Effector memory CD4-positive, alpha-beta T cell (primary cell): ENCODE data around the gene MRGPRX4.
"Not testable (repeated sequence)": the region's sequence is repeated elsewhere in the genome, so short reads cannot be mapped to it uniquely, and the experiment has no call there.

ENCODE experiments used
- DNase-seq, 3 donors: peaks; one replicate each; pipeline ENCODE4 v3.0.0-alpha.2; 2020
- H3K27ac ChIP-seq: 2 replicates; pipeline ENCODE4 v1.7.0; 2013; ENCODE audit warnings: mild to moderate bottlenecking, low read length, moderate library complexity; ENCODE audit not compliant: insufficient read depth, poor library complexity, severe bottlenecking
- H3K27me3 ChIP-seq: replicated peaks from 2 replicates; pipeline ENCODE4 v1.7.0; 2013; ENCODE audit warnings: mild to moderate bottlenecking, low read length; ENCODE audit not compliant: insufficient read depth, control insufficient read depth, poor library complexity, severe bottlenecking
- H3K36me3 ChIP-seq: 2 replicates; pipeline ENCODE4 v1.7.0; 2013; ENCODE audit warnings: mild to moderate bottlenecking, low read length, moderate library complexity; ENCODE audit not compliant: control insufficient read depth, insufficient read depth
- H3K4me1 ChIP-seq: 2 replicates; pipeline ENCODE4 v1.7.0; 2013; ENCODE audit warnings: low read length, mild to moderate bottlenecking; ENCODE audit not compliant: control insufficient read depth, insufficient read depth, poor library complexity, severe bottlenecking
- H3K4me3 ChIP-seq: 2 replicates; pipeline ENCODE4 v1.7.0; 2013; ENCODE audit warnings: low read length, low read depth, mild to moderate bottlenecking; ENCODE audit not compliant: insufficient read depth, poor library complexity, severe bottlenecking
- H3K9me3 ChIP-seq: 2 replicates; pipeline ENCODE4 v1.7.0; 2013; ENCODE audit warnings: mild to moderate bottlenecking, low read length, moderate library complexity; ENCODE audit not compliant: control insufficient read depth
- total RNA-seq, 3 donors: gene quantifications; one replicate each; lab custom pipeline; 2026; lab: John Stamatoyannopoulos, UW

MRGPRX4 gene
- 0 reads per million in 3 donors for total RNA-seq

DNA sequence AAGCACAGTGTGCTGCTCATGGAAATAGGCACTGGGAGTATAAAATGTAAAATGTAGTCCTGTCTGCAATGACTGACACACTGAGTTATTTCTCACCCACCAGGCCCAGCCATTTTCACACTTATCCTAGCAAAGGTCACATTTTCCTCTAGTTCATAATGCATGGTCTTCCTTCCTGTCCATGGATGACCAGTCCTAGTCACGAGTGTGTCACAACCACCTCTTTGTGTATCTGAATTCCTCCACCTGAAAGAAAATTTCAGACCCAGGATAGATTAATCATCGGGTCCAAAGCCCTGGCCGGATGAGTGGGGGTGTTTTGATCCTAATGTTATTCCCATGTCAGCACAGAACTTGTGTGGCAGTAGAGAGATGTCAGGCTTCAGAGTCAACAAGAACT is at the start of gene MRGPRX4:
Gene MRGPRX4 (plus strand): TSS at position 172 of the 400 bp plus-strand sequence. CDS start 420 bp downstream, outside the sequence.
- no peaks in the 10 kb centered on the region for H3K4me1 ChIP-seq
- no peak for DNase-seq
- H3K36me3 ChIP-seq = no peaks in the 10 kb centered on the region
- no peak within 1 kb of the TSS for H3K4me3 ChIP-seq
- H3K9me3 ChIP-seq = no peaks in the 10 kb centered on the region
- H3K27ac ChIP-seq = no peak within 1 kb of the TSS
- no peaks in the 10 kb centered on the region for H3K27me3 ChIP-seq

- not testable (repeated sequence) for H3K27me3 ChIP-seq, H3K36me3 ChIP-seq, H3K27ac ChIP-seq, H3K4me3 ChIP-seq, H3K4me1 ChIP-seq, H3K9me3 ChIP-seq, DNase-seq
Measured at GRCh38 chr11:18131115-18131514, 41.5 kb upstream of the MRGPRX4 start.

- no peaks in the 10 kb centered on the region for H3K27me3 ChIP-seq
- H3K36me3 ChIP-seq = no peaks in the 10 kb centered on the region
- no peak within 1 kb of the TSS for H3K27ac ChIP-seq
- H3K4me3 ChIP-seq = no peak within 1 kb of the TSS
- H3K9me3 ChIP-seq = no peaks in the 10 kb centered on the region
- H3K4me1 ChIP-seq = no peaks in the 10 kb centered on the region
- DNase-seq = no peak
Measured at GRCh38 chr11:18132341-18132740, 40.3 kb upstream of the MRGPRX4 start, which contains the start of gene MRGPRX3. Gene MRGPRX3 (plus strand): TSS chr11:18132571. CDS start chr11:18137203, 4,632 bp downstream.

- no peak for DNase-seq
- Histone ChIP-seq H3K36me3 (no peaks in the 10 kb centered on the region), H3K27me3 (no peaks in the 10 kb centered on the region), H3K4me1 (no peaks in the 10 kb centered on the region), H3K4me3 (no peak overlapping the region), H3K27ac (no peak overlapping the region), H3K9me3 (no peaks in the 10 kb centered on the region)
Measured at GRCh38 chr11:18135308-18135707, 37.3 kb upstream of the MRGPRX4 start.

GRCh38 chr11:18137186-18137800 is 35.3 kb upstream of the MRGPRX4 start:
- Histone ChIP-seq H3K36me3 (no peaks in the 10 kb centered on the region), H3K27me3 (no peaks in the 10 kb centered on the region), H3K9me3 (no peaks in the 10 kb centered on the region), H3K4me1 (no peaks in the 10 kb centered on the region), H3K4me3 (no peak overlapping the region), H3K27ac (no peak overlapping the region)
- no peak for DNase-seq

DNA sequence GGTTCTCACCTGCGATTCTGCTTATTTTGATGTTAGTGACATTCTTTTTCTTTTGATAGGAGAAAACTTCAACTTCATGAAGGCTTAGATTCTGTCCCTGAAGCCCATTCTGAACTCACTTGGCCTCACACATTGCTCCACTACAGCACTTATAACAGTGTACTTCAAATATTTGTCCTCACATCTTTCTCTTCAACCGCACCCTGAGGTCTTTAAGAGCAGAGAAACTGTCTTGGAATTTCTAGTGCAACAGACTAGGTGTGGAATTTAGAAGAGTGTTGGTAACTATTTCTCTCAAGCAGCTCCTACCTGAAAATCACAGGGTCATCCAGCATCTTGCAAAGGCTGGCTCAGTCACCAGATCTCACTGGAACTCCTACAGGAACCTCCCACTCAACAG is 32.5 kb upstream of the MRGPRX4 start:
- no peak overlapping the region for H3K27ac ChIP-seq
- H3K36me3 ChIP-seq = no peaks in the 10 kb centered on the region
- no peak overlapping the region for H3K4me3 ChIP-seq
- H3K9me3 ChIP-seq = no peaks in the 10 kb centered on the region
- H3K4me1 ChIP-seq = no peaks in the 10 kb centered on the region
- DNase-seq = no peak
- no peaks in the 10 kb centered on the region for H3K27me3 ChIP-seq

DNA sequence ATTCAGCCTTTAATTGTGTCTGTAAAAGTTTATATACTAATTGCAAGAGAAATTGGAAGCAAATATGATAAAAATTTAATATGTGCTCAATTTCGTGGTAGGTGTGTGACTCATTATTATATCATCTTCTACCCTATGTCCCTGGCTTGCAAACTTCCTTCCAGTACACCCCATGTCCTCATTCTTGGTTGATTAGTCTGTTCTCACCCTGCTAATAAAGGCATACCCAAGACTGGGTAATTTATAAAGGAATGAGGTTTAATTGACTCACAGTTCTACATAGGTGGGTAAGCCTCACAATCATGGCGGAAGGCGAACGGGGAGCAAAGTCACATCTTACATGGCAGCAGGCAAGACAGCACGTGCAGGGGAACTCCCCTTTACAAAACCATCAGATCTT is 28.4 kb upstream of the MRGPRX4 start:
- H3K9me3 ChIP-seq = no peaks in the 10 kb centered on the region
- no peak overlapping the region for H3K4me3 ChIP-seq
- no peaks in the 10 kb centered on the region for H3K27me3 ChIP-seq
- no peak overlapping the region for H3K27ac ChIP-seq
- H3K4me1 ChIP-seq = no peaks in the 10 kb centered on the region
- no peaks in the 10 kb centered on the region for H3K36me3 ChIP-seq
- no peak for DNase-seq

DNA sequence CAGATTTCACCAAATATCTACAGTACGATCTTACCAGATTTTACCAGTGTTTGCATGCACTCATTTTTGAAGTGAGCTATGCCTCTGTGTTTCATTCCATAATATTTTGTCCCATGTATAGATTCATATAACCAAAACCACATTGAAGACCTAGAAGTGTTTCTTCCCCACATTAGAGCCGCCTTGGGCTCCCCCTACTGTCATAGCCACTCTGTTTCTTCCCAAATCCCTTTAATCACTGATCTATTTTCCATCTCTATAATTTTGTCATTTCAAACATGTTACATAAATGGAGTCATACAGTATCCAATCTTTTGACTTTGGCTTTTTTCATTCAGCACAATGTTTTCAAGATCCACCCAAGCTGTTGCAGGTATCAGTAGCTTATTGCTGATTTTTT is 27.6 kb upstream of the MRGPRX4 start:
- DNase-seq = no peak
- H3K4me1 ChIP-seq = no peaks in the 10 kb centered on the region
- H3K36me3 ChIP-seq = no peaks in the 10 kb centered on the region

GRCh38 chr11:18145837-18146236 is 26.8 kb upstream of the MRGPRX4 start:
- H3K27ac ChIP-seq = no peak overlapping the region
- H3K27me3 ChIP-seq = no peaks in the 10 kb centered on the region
- H3K4me1 ChIP-seq = no peaks in the 10 kb centered on the region
- H3K9me3 ChIP-seq = no peaks in the 10 kb centered on the region
- H3K4me3 ChIP-seq = no peak overlapping the region
- DNase-seq = no peak
- H3K36me3 ChIP-seq = no peaks in the 10 kb centered on the region

More for the DNA sequence above, 27.6 kb upstream of the MRGPRX4 start:
- Histone ChIP-seq H3K27ac (no peak overlapping the region), H3K9me3 (no peaks in the 10 kb centered on the region), H3K4me3 (no peak overlapping the region), H3K27me3 (no peaks in the 10 kb centered on the region)

DNA sequence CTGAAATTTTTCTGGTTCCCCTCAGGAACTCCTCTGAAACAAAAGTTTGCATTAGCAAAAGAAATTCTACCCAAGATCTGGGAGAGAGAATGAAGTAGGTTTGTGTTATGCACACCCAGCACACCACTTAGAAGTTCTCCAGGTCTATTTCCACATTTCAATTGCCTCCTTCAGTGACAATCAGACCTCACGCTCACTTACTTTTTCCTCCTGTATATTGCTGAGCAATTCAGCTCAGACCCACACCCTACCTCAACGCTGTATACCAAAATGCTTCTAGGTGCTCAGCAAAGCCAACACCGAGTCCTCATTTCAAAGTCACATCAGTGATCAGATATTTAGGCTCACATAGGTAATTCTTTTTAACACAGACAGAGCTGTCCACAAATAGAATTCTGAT is 21.1 kb upstream of the MRGPRX4 start:
- Histone ChIP-seq H3K4me3 (no peak overlapping the region), H3K27me3 (no peaks in the 10 kb centered on the region), H3K27ac (no peak overlapping the region), H3K4me1 (no peaks in the 10 kb centered on the region), H3K9me3 (no peaks in the 10 kb centered on the region), H3K36me3 (no peaks in the 10 kb centered on the region)
- no peak for DNase-seq
